H1 (cell line): ENCODE measurements around the gene CHST8. TPM values are rescaled to one million over a fixed set of nuclear protein-coding genes. Genes with fewer than 3 reads are reported as not detected.

Source experiments
- CHD2 ChIP-seq: IDR thresholded peaks from 2 replicates; pipeline ENCODE4 v1.6.1; 2012; ENCODE audit warnings: low read length, improper control_type of control experiment
- KDM5A ChIP-seq: fragments of 200-600 bp; IDR thresholded peaks from 2 replicates; pipeline ENCODE4 v1.7.1; 2012; ENCODE audit warnings: mild to moderate bottlenecking, low read length, inconsistent platforms, mixed read lengths
- polyA plus RNA-seq, 7 experiments: library from polyadenylated mRNA; depleted of rRNA in 3 of 7; stranded (reverse) in 5 of 7; unstranded in 2 of 7; fragments of >200 nt in 5 of 7; fragments of 200-250 nt in 2 of 7; gene quantifications; 1 replicate in 5 of 7; 2 replicates in 1 of 7; 4 replicates in 1 of 7; pipeline versions ENCODE4 v1.2.1 to v1.2.3, GENCODE V29; 2011 to 2013; ENCODE audit warnings: missing spikeins in 2 of 7, mixed read lengths in 2 of 7
- total RNA-seq: library from RNA; stranded (reverse); fragmentation: NEBNext Ultra II Directional; extraction: Animal tissue kit (Norgen Biotek cat#: 25700); gene quantifications from 2 replicates; pipeline ENCODE4 v1.2.1, GENCODE V29; 2021
- TF ChIP-seq, protein P1 (sequence below): fragments of 300-600 bp; sonication (generic); IDR thresholded peaks from 2 replicates; pipeline ENCODE4 v1.7.1; 2012; ENCODE audit warnings: low read length, moderate library complexity, mild to moderate bottlenecking, inconsistent platforms; ENCODE audit not compliant: insufficient replicate concordance

The CHST8 gene
- total and polyA plus RNA-seq, 2 of the 8 experiments (the other 6 are each of a cell fraction or from before 2014, with no cell fraction given) = 10.8 to 28.2 TPM

GRCh38 chr19:33601583-33601982 is 20.2 kb upstream of the CHST8 start (continued):
- TF ChIP-seq, protein P1, sequence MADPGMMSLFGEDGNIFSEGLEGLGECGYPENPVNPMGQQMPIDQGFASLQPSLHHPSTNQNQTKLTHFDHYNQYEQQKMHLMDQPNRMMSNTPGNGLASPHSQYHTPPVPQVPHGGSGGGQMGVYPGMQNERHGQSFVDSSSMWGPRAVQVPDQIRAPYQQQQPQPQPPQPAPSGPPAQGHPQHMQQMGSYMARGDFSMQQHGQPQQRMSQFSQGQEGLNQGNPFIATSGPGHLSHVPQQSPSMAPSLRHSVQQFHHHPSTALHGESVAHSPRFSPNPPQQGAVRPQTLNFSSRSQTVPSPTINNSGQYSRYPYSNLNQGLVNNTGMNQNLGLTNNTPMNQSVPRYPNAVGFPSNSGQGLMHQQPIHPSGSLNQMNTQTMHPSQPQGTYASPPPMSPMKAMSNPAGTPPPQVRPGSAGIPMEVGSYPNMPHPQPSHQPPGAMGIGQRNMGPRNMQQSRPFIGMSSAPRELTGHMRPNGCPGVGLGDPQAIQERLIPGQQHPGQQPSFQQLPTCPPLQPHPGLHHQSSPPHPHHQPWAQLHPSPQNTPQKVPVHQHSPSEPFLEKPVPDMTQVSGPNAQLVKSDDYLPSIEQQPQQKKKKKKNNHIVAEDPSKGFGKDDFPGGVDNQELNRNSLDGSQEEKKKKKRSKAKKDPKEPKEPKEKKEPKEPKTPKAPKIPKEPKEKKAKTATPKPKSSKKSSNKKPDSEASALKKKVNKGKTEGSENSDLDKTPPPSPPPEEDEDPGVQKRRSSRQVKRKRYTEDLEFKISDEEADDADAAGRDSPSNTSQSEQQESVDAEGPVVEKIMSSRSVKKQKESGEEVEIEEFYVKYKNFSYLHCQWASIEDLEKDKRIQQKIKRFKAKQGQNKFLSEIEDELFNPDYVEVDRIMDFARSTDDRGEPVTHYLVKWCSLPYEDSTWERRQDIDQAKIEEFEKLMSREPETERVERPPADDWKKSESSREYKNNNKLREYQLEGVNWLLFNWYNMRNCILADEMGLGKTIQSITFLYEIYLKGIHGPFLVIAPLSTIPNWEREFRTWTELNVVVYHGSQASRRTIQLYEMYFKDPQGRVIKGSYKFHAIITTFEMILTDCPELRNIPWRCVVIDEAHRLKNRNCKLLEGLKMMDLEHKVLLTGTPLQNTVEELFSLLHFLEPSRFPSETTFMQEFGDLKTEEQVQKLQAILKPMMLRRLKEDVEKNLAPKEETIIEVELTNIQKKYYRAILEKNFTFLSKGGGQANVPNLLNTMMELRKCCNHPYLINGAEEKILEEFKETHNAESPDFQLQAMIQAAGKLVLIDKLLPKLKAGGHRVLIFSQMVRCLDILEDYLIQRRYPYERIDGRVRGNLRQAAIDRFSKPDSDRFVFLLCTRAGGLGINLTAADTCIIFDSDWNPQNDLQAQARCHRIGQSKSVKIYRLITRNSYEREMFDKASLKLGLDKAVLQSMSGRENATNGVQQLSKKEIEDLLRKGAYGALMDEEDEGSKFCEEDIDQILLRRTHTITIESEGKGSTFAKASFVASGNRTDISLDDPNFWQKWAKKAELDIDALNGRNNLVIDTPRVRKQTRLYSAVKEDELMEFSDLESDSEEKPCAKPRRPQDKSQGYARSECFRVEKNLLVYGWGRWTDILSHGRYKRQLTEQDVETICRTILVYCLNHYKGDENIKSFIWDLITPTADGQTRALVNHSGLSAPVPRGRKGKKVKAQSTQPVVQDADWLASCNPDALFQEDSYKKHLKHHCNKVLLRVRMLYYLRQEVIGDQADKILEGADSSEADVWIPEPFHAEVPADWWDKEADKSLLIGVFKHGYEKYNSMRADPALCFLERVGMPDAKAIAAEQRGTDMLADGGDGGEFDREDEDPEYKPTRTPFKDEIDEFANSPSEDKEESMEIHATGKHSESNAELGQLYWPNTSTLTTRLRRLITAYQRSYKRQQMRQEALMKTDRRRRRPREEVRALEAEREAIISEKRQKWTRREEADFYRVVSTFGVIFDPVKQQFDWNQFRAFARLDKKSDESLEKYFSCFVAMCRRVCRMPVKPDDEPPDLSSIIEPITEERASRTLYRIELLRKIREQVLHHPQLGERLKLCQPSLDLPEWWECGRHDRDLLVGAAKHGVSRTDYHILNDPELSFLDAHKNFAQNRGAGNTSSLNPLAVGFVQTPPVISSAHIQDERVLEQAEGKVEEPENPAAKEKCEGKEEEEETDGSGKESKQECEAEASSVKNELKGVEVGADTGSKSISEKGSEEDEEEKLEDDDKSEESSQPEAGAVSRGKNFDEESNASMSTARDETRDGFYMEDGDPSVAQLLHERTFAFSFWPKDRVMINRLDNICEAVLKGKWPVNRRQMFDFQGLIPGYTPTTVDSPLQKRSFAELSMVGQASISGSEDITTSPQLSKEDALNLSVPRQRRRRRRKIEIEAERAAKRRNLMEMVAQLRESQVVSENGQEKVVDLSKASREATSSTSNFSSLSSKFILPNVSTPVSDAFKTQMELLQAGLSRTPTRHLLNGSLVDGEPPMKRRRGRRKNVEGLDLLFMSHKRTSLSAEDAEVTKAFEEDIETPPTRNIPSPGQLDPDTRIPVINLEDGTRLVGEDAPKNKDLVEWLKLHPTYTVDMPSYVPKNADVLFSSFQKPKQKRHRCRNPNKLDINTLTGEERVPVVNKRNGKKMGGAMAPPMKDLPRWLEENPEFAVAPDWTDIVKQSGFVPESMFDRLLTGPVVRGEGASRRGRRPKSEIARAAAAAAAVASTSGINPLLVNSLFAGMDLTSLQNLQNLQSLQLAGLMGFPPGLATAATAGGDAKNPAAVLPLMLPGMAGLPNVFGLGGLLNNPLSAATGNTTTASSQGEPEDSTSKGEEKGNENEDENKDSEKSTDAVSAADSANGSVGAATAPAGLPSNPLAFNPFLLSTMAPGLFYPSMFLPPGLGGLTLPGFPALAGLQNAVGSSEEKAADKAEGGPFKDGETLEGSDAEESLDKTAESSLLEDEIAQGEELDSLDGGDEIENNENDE = no peak
- no peak for TF ChIP-seq KDM5A
- no peak for TF ChIP-seq CHD2
